HFFc6 (cell line): ENCODE results near the gene LRRC8D. TPM values are rescaled to one million over a fixed set of nuclear protein-coding genes. Genes with fewer than 3 reads are reported as not detected.

ENCODE experiments used
- DNase-seq: peaks from one replicate; pipeline ENCODE4 v3.0.0-alpha.2; 2018
- H3K27ac Mint-ChIP-seq: 2 replicates; pipeline ENCODE4 v1.8.0; 2020; ENCODE audit warnings: mild to moderate bottlenecking, mixed read lengths
- H3K27me3 Mint-ChIP-seq: 2 replicates; pipeline ENCODE4 v1.8.0; 2021; ENCODE audit warnings: mild to moderate bottlenecking, moderate library complexity, mixed read lengths; ENCODE audit not compliant: insufficient read depth
- H3K36me3 Mint-ChIP-seq: 2 replicates; pipeline ENCODE4 v1.8.0; 2021; ENCODE audit warnings: low read depth, mixed read lengths
- H3K4me1 Mint-ChIP-seq: 2 replicates; pipeline ENCODE4 v1.8.0; 2020; ENCODE audit warnings: low read depth, mixed read lengths
- H3K4me3 Mint-ChIP-seq: 2 replicates; pipeline ENCODE4 v1.8.0; 2020; ENCODE audit warnings: mild to moderate bottlenecking, moderate library complexity, mixed read lengths
- H3K9me3 Mint-ChIP-seq: 2 replicates; pipeline ENCODE4 v1.8.0; 2020; ENCODE audit warnings: mild to moderate bottlenecking, mixed read lengths
- total RNA-seq, 6 experiments: library from RNA; stranded (reverse); fragmentation: NEBNext Ultra II Directional; extraction: Animal tissue kit (Norgen Biotek cat#: 25700); gene quantifications; 2 replicates in 1 of 6; 3 replicates in 5 of 6; pipeline ENCODE4 v1.2.3, GENCODE V29; 2021
- TF ChIP-seq, protein P1 (sequence below): fragments of 200-600 bp; sonication (generic); IDR thresholded peaks from 2 replicates; pipeline ENCODE4 v1.5.0; 2021; ENCODE audit warnings: antibody characterized with exemption, mild to moderate bottlenecking

The LRRC8D gene
- total RNA-seq, 6 experiments from 2014 or later: 33.5 to 46.7 (median 41.8) TPM

DNA sequence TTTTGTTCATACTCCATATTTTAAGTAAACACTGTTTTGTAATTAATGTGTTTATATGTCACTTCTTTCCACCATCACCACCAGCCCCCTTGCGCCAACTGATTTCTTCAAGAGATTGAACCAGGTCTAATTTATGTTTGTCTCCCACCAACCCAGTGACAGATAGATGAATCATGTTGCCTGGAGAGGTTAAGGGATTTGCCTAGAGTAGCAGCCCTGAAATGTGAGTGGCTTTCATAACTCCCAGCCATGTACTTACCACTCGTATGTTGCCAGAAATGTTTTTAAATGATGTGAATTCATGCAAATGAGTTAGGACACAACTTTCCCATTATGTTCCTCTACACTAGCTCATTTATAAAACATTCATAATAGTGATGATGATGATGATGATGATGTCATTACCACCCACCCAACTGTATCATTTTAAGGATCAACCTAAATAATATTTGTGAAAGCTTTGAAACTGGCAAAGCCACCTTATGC, 86.9 kb downstream of the LRRC8D start:
- H3K27me3 Mint-ChIP-seq: no peaks in the 10 kb centered on the region
- H3K36me3 Mint-ChIP-seq: 0 out of 2 replicates have a peak, but pooled peaks cover 6% of the 10 kb centered on the region
- TF ChIP-seq, protein P1, sequence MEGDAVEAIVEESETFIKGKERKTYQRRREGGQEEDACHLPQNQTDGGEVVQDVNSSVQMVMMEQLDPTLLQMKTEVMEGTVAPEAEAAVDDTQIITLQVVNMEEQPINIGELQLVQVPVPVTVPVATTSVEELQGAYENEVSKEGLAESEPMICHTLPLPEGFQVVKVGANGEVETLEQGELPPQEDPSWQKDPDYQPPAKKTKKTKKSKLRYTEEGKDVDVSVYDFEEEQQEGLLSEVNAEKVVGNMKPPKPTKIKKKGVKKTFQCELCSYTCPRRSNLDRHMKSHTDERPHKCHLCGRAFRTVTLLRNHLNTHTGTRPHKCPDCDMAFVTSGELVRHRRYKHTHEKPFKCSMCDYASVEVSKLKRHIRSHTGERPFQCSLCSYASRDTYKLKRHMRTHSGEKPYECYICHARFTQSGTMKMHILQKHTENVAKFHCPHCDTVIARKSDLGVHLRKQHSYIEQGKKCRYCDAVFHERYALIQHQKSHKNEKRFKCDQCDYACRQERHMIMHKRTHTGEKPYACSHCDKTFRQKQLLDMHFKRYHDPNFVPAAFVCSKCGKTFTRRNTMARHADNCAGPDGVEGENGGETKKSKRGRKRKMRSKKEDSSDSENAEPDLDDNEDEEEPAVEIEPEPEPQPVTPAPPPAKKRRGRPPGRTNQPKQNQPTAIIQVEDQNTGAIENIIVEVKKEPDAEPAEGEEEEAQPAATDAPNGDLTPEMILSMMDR: no peak
- H3K9me3 Mint-ChIP-seq: no peaks in the 10 kb centered on the region
- H3K27ac Mint-ChIP-seq: peak overlapping the region; percentile 97
- H3K4me1 Mint-ChIP-seq: peaks cover 97% of the 10 kb centered on the region
- peak overlapping the region; percentile 47 for H3K4me3 Mint-ChIP-seq
- DNase-seq: peak; percentile 72

DNA sequence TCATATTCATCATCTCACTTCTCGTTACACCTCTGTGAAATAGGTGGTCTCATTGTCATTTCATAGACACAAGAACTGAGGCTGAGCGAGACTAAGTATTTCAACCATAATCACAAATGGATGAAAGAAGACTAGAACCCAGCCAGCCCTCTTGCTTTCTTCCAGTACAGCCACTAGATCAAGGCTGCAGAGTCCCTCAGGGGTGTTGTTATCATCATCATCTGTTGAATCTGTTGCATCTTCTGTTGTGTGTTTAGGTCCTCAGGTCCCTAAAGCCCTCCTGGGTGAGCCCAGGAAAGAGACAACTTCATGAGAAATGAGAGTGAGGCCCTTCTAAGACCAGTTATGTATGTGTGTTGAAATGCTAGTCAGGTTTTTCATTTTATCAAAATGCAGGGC, 87.4 kb downstream of the LRRC8D start:
- Mint-ChIP-seq H3K36me3 (0 out of 2 replicates have a peak, but pooled peaks cover 6% of the 10 kb centered on the region), H3K27me3 (no peaks in the 10 kb centered on the region), H3K27ac (peak overlapping the region; percentile 97), H3K9me3 (no peaks in the 10 kb centered on the region), H3K4me3 (peak overlapping the region; percentile 75), H3K4me1 (peaks cover 97% of the 10 kb centered on the region)
- TF ChIP-seq, protein P1: no peak
- no peak for DNase-seq

DNA sequence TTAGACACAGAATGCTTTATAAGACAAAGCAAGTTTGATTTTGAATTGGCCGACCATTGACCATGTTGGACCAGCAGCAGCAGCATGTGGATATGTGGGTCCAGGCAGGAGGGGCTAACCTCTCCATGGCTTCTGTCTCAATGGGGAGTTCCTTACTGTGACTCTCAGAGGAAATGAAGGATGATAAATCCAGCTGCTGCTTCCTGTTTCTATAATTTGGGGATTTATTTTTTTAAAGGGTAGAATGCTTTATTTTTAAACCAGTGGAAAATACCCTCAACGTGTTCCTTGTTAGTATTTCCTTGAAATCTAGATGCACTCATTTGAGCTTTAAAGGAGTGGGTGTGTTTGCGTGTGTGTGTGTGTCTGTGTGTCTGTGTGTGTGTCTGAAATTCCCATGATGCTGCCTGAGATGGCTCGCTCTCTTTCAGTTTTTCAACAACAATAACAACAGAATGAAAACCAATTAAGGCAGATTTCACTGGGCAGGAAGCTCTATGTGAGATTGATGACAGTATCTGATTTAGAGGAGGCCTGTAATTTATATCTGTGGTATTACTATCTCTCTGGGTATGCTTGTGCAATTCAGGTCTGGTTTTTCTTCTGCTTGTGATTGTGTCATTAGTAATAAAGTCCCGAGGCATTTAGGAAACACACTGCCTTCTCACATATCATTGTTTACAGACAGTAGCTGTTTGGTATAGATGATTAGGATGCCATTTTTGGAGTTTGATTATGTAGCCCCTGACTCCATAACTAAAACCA, 88.0 kb downstream of the LRRC8D start:
- DNase-seq: peak; percentile 80
- H3K4me1 Mint-ChIP-seq: peaks cover 96% of the 10 kb centered on the region
- peak overlapping the region; percentile 75 for H3K4me3 Mint-ChIP-seq
- no peaks in the 10 kb centered on the region for H3K9me3 Mint-ChIP-seq
- peak overlapping the region; percentile 97 for H3K27ac Mint-ChIP-seq
- H3K27me3 Mint-ChIP-seq: no peaks in the 10 kb centered on the region
- 0 out of 2 replicates have a peak, but pooled peaks cover 6% of the 10 kb centered on the region for H3K36me3 Mint-ChIP-seq
- TF ChIP-seq, protein P1: no peak

DNA sequence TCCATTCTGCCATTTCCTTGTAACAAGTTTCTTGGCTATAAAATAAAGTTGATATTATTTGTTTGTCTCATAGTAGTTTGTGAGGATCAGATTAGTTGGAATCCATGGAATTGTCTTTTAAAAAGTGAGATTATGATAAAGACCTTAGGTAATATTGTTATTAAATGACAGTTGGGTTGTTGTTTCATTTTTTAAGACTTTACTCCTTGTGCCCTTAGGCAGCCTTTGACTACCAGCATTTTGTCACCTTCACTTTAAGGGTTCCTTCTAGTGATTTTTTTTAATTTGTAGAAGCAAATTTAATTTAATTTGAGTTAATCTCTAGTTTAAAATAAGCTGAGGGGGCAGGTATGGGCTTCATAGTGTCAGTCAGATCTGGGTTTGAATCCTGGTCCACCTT, 89.4 kb downstream of the LRRC8D start:
- DNase-seq: no peak
- H3K9me3 Mint-ChIP-seq: no peaks in the 10 kb centered on the region
- H3K27ac Mint-ChIP-seq: peak overlapping the region; percentile 82
- H3K36me3 Mint-ChIP-seq: 0 out of 2 replicates have a peak, but pooled peaks cover 6% of the 10 kb centered on the region
- peak overlapping the region; percentile 79 for H3K4me3 Mint-ChIP-seq
- TF ChIP-seq, protein P1: no peak
- no peaks in the 10 kb centered on the region for H3K27me3 Mint-ChIP-seq
- H3K4me1 Mint-ChIP-seq: peaks cover 83% of the 10 kb centered on the region

DNA sequence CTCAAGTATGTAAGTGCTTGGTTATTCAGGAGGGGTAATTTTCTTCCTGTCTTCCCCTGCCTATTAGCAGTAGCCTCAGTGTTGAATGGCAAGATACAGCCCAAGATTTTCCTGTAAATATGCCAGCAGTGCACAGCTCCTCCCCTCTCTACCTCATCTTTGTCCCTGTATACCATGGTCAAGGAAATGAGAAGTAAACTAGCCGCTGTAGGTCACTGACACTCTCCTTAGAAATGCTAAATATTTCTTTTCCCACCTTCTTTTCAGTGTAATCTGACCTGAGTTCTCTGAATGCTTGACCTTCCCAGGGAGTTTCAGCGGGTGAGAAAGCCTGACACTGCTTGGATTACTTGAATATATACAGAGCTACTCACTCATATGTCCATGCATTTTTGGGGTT, 89.9 kb downstream of the LRRC8D start:
- peak overlapping the region; percentile 82 for H3K27ac Mint-ChIP-seq
- peak overlapping the region; percentile 79 for H3K4me3 Mint-ChIP-seq
- H3K36me3 Mint-ChIP-seq: 0 out of 2 replicates have a peak, but pooled peaks cover 6% of the 10 kb centered on the region
- H3K4me1 Mint-ChIP-seq: peaks cover 78% of the 10 kb centered on the region
- H3K9me3 Mint-ChIP-seq: no peaks in the 10 kb centered on the region
- TF ChIP-seq, protein P1: no peak
- H3K27me3 Mint-ChIP-seq: no peaks in the 10 kb centered on the region
- peak; percentile 84 for DNase-seq
